Mesenchymal stem cell (in vitro differentiated cells and primary cell): ENCODE data around the gene RDM1.

Experiments used
- DNase-seq: peaks from one replicate; pipeline ENCODE4 v3.0.0-alpha.2; 2013
- H2AFZ ChIP-seq: one replicate; pipeline ENCODE4 v1.6.1; 2013; ENCODE audit warnings: low read depth, mild to moderate bottlenecking, control low read depth, inconsistent platforms, low read length, moderate library complexity
- H2AK5ac ChIP-seq: 2 replicates; pipeline ENCODE4 v1.6.1; 2013; ENCODE audit warnings: low read length, moderate library complexity, mild to moderate bottlenecking, inconsistent platforms; ENCODE audit not compliant: severe bottlenecking
- H2BK120ac ChIP-seq: one replicate; pipeline ENCODE4 v1.6.1; 2013; ENCODE audit warnings: low read depth, mild to moderate bottlenecking, inconsistent platforms, low read length, moderate library complexity
- H2BK12ac ChIP-seq, 2 experiments: one replicate each; pipeline ENCODE4 v1.6.1; 2013; ENCODE audit warnings: inconsistent platforms in 2 of 2, low read length in 2 of 2, mild to moderate bottlenecking in 2 of 2, moderate library complexity in 2 of 2, control low read depth in 1 of 2
- H2BK15ac ChIP-seq: one replicate; pipeline ENCODE4 v1.6.1; 2013; ENCODE audit warnings: mild to moderate bottlenecking, low read depth, inconsistent platforms; ENCODE audit not compliant: poor library complexity, severe bottlenecking
- H2BK5ac ChIP-seq: 2 replicates; pipeline ENCODE4 v1.6.1; 2013; ENCODE audit warnings: low read depth, mild to moderate bottlenecking, low read length, control low read depth, inconsistent platforms; ENCODE audit not compliant: poor library complexity, severe bottlenecking
- H3K14ac ChIP-seq, 2 experiments: one replicate each; pipeline ENCODE4 v1.6.1; 2013; ENCODE audit warnings: inconsistent platforms in 2 of 2, low read length in 2 of 2, control low read depth in 1 of 2, mild to moderate bottlenecking in 1 of 2, moderate library complexity in 1 of 2
- H3K18ac ChIP-seq, 2 experiments: one replicate each; pipeline ENCODE4 v1.6.1; 2013; ENCODE audit warnings: inconsistent platforms in 2 of 2, low read length in 2 of 2, control low read depth in 1 of 2, low read depth in 1 of 2, mild to moderate bottlenecking in 1 of 2
- H3K23ac ChIP-seq, 2 experiments: one replicate each; pipeline ENCODE4 v1.6.1; 2013; ENCODE audit warnings: inconsistent platforms in 2 of 2, low read length in 2 of 2, mild to moderate bottlenecking in 2 of 2, moderate library complexity in 2 of 2, control low read depth in 1 of 2
- H3K27ac ChIP-seq: 2 replicates; pipeline ENCODE4 v1.5.1; 2013; ENCODE audit warnings: mild to moderate bottlenecking, moderate library complexity, low read length, control low read depth, inconsistent platforms; ENCODE audit not compliant: poor library complexity, severe bottlenecking
- H3K27me3 ChIP-seq, 2 experiments: 2 replicates each; pipeline versions ENCODE4 v1.6.1 to v1.7.0; 2013; ENCODE audit warnings: low read length in 2 of 2, mild to moderate bottlenecking in 2 of 2, moderate library complexity in 2 of 2, control low read depth in 1 of 2, inconsistent platforms in 1 of 2; ENCODE audit not compliant: control insufficient read depth in 1 of 2, insufficient read depth in 1 of 2
- H3K36me3 ChIP-seq, 2 experiments: 2 replicates each; pipeline versions ENCODE4 v1.6.1 to v1.7.0; 2013; ENCODE audit warnings: low read length in 2 of 2, control low read depth in 1 of 2, inconsistent platforms in 1 of 2, low read depth in 1 of 2, mild to moderate bottlenecking in 1 of 2; ENCODE audit not compliant: insufficient read depth in 2 of 2, control insufficient read depth in 1 of 2
- H3K4ac ChIP-seq, 2 experiments: one replicate each; pipeline ENCODE4 v1.6.1; 2013; ENCODE audit warnings: inconsistent platforms in 2 of 2, low read length in 2 of 2, mild to moderate bottlenecking in 2 of 2, moderate library complexity in 2 of 2, control low read depth in 1 of 2, low read depth in 1 of 2
- H3K4me1 ChIP-seq: 2 replicates; pipeline ENCODE4 v1.6.1; 2013; ENCODE audit warnings: low read depth, low read length, control low read depth; ENCODE audit not compliant: control insufficient read depth, insufficient read depth
- H3K4me2 ChIP-seq: 2 replicates; pipeline ENCODE4 v1.6.1; 2013; ENCODE audit warnings: low read length, mild to moderate bottlenecking, inconsistent platforms; ENCODE audit not compliant: poor library complexity, severe bottlenecking
- H3K4me3 ChIP-seq, 2 experiments: 2 replicates each; pipeline versions ENCODE4 v1.5.1 to v1.7.0; 2013; ENCODE audit warnings: low read length in 2 of 2, mild to moderate bottlenecking in 2 of 2, control low read depth in 1 of 2, low read depth in 1 of 2; ENCODE audit not compliant: insufficient read depth in 1 of 2
- H3K79me1 ChIP-seq: replicated peaks from 2 replicates; pipeline ENCODE4 v1.6.1; 2013; ENCODE audit warnings: mild to moderate bottlenecking, control low read depth, low read length, inconsistent platforms; ENCODE audit not compliant: poor library complexity, severe bottlenecking
- H3K9ac ChIP-seq: 2 replicates; pipeline ENCODE4 v1.7.0; 2013; ENCODE audit warnings: mild to moderate bottlenecking, low read length, moderate library complexity
- H3K9me3 ChIP-seq: 2 replicates; pipeline ENCODE4 v1.7.0; 2013; ENCODE audit warnings: mild to moderate bottlenecking, low read length; ENCODE audit not compliant: control insufficient read depth
- H4K8ac ChIP-seq: one replicate; pipeline ENCODE4 v1.6.1; 2013; ENCODE audit warnings: inconsistent platforms, mild to moderate bottlenecking, low read length, moderate library complexity
- H4K91ac ChIP-seq: one replicate; pipeline ENCODE4 v1.6.1; 2013; ENCODE audit warnings: mild to moderate bottlenecking, low read length, inconsistent platforms
- WGBS: methylation state at CpG from one replicate; pipeline ENCODE4 v1.1.7; 2013; ENCODE audit warnings: mixed read lengths; 5-methylcytosine and 5-hydroxymethylcytosine counted together

The RDM1 gene

GRCh38 chr17:35917519-35918213 is 12.9 kb downstream of the RDM1 start:
- H3K14ac ChIP-seq = no peak overlapping the region
- no peaks in the 10 kb centered on the region for H3K9me3 ChIP-seq
- no peaks in the 10 kb centered on the region for H3K4me1 ChIP-seq
- H3K27me3 ChIP-seq = peaks cover 0 to 10% of the 10 kb centered on the region in 2 experiments
- DNase-seq = no peak
- H3K18ac ChIP-seq = no peak overlapping the region
- no peak overlapping the region for H4K91ac ChIP-seq
- H2AK5ac ChIP-seq = no peak overlapping the region
- WGBS = 95% methylated on average over 29 of the region's 29 CpGs
- no peaks in the 10 kb centered on the region for H3K36me3 ChIP-seq
- no peak overlapping the region for H2BK5ac ChIP-seq
- H2BK120ac ChIP-seq = no peak overlapping the region
- H3K79me1 ChIP-seq = no peaks in the 10 kb centered on the region
- no peak overlapping the region for H3K23ac ChIP-seq
- no peak overlapping the region for H3K4me3 ChIP-seq
- no peak overlapping the region for H2BK15ac ChIP-seq
- H2BK12ac ChIP-seq = no peak overlapping the region
- no peak overlapping the region for H2AFZ ChIP-seq
- H3K4ac ChIP-seq = no peak overlapping the region
- no peak overlapping the region for H3K9ac ChIP-seq
- no peak overlapping the region for H3K4me2 ChIP-seq
- H3K27ac ChIP-seq = no peak overlapping the region
- no peak overlapping the region for H4K8ac ChIP-seq

GRCh38 chr17:35915153-35915964 is 15.2 kb downstream of the RDM1 start:
- no peak overlapping the region for H3K18ac ChIP-seq
- H3K79me1 ChIP-seq = no peaks in the 10 kb centered on the region
- H3K4ac ChIP-seq = no peak overlapping the region
- no peak overlapping the region for H3K4me2 ChIP-seq
- no peak overlapping the region for H2BK15ac ChIP-seq
- DNase-seq = no peak
- H3K36me3 ChIP-seq = no peaks in the 10 kb centered on the region
- H2AK5ac ChIP-seq = no peak overlapping the region
- no peak overlapping the region for H2BK12ac ChIP-seq
- WGBS = 71% methylated on average over 3 of the region's 3 CpGs
- H3K9me3 ChIP-seq = no peaks in the 10 kb centered on the region
- H3K4me1 ChIP-seq = no peaks in the 10 kb centered on the region
- H3K23ac ChIP-seq = no peak overlapping the region
- no peak overlapping the region for H4K91ac ChIP-seq
- no peak overlapping the region for H2AFZ ChIP-seq
- H2BK5ac ChIP-seq = no peak overlapping the region
- H3K9ac ChIP-seq = no peak overlapping the region
- no peak overlapping the region for H3K4me3 ChIP-seq
- H2BK120ac ChIP-seq = no peak overlapping the region
- peaks cover 0 to 13% of the 10 kb centered on the region in 2 experiments for H3K27me3 ChIP-seq
- no peak overlapping the region for H3K27ac ChIP-seq
- no peak overlapping the region for H4K8ac ChIP-seq
- H3K14ac ChIP-seq = no peak overlapping the region

DNA sequence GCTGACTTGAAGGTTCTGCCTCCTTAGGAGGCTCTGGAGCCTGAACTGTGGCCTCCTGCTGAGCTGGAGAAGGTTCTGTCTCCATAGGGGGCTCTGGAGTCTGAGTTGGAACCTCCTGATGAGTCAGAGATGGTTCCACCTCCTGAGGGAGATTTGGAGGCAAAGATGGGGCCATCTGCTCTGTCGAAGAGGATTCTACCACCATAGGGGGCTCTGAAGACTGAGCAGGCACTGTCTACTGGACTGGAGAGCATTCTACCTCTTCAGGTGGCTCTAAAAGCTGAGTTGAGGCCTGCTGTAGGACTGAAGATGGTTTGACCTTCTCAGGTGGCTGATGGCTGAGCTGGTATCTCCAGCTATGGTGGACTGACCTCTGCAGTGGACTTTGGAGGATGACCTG is 16.2 kb downstream of the RDM1 start:
- Histone ChIP-seq H3K4me2 (no peak overlapping the region), H3K23ac (no peak overlapping the region), H3K27ac (no peak overlapping the region), H3K18ac (no peak overlapping the region), H3K9ac (no peak overlapping the region), H2BK120ac (no peak overlapping the region), H2BK15ac (no peak overlapping the region), H3K14ac (no peak overlapping the region), H3K4me3 (no peak overlapping the region), H3K4me1 (no peaks in the 10 kb centered on the region), H3K36me3 (no peaks in the 10 kb centered on the region), H4K8ac (no peak overlapping the region), H3K27me3 (peaks cover 3 to 22% of the 10 kb centered on the region in 2 experiments), H2AK5ac (no peak overlapping the region), H2BK12ac (no peak overlapping the region), H4K91ac (no peak overlapping the region), H2AFZ (no peak overlapping the region), H2BK5ac (no peak overlapping the region), H3K4ac (no peak overlapping the region), H3K9me3 (no peaks in the 10 kb centered on the region), H3K79me1 (no peaks in the 10 kb centered on the region)
- WGBS = 60% methylated on average over 1 of the region's 1 CpG
- DNase-seq = no peak

GRCh38 chr17:35913609-35914008 is 17.0 kb downstream of the RDM1 start:
- Histone ChIP-seq H2BK120ac (no peak overlapping the region), H3K79me1 (no peaks in the 10 kb centered on the region), H3K36me3 (no peaks in the 10 kb centered on the region), H3K4me2 (no peak overlapping the region), H4K91ac (no peak overlapping the region), H2BK5ac (no peak overlapping the region), H2BK12ac (no peak overlapping the region), H3K9ac (no peak overlapping the region), H3K4me1 (no peaks in the 10 kb centered on the region), H3K23ac (no peak overlapping the region), H3K4me3 (no peak overlapping the region), H2BK15ac (no peak overlapping the region), H3K18ac (no peak overlapping the region), H2AK5ac (no peak overlapping the region), H3K9me3 (no peaks in the 10 kb centered on the region), H3K27ac (no peak overlapping the region), H2AFZ (no peak overlapping the region), H3K27me3 (peaks cover 3 to 30% of the 10 kb centered on the region in 2 experiments), H3K14ac (no peak overlapping the region), H4K8ac (no peak overlapping the region), H3K4ac (no peak overlapping the region)
- no peak for DNase-seq
- 60% methylated on average over 4 of the region's 4 CpGs for WGBS
